HG02981 (cell line): ENCODE results near the gene RTL10.

Source experiments
- ATAC-seq: cut with Tn5 transposase; IDR thresholded peaks from one replicate; pipeline ENCODE4 v1.9.1; 2021; ENCODE audit warnings: mild to moderate bottlenecking, moderate library complexity; ENCODE audit not compliant: unreplicated experiment

RTL10 gene

DNA sequence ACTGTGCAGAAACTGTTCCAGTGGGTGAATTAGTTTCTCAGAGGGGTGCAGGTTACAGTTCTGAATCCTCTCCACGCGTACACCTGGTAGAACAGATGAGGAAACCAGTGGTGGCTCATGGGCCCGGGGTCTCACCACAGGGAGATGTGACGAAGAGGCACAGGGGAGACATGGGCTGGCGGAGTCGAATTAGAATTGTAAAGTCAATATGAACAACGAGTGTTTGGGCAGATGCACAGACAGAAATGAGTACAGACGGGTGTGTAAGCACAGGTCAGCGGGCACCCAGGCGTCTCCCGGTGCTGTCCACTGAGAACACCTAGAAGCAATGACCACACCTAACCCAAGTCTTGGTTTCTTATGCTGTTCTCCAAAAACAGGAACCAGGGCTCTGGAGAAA lies 41.8 kb downstream of the RTL10 start:
- ATAC-seq: no peak

DNA sequence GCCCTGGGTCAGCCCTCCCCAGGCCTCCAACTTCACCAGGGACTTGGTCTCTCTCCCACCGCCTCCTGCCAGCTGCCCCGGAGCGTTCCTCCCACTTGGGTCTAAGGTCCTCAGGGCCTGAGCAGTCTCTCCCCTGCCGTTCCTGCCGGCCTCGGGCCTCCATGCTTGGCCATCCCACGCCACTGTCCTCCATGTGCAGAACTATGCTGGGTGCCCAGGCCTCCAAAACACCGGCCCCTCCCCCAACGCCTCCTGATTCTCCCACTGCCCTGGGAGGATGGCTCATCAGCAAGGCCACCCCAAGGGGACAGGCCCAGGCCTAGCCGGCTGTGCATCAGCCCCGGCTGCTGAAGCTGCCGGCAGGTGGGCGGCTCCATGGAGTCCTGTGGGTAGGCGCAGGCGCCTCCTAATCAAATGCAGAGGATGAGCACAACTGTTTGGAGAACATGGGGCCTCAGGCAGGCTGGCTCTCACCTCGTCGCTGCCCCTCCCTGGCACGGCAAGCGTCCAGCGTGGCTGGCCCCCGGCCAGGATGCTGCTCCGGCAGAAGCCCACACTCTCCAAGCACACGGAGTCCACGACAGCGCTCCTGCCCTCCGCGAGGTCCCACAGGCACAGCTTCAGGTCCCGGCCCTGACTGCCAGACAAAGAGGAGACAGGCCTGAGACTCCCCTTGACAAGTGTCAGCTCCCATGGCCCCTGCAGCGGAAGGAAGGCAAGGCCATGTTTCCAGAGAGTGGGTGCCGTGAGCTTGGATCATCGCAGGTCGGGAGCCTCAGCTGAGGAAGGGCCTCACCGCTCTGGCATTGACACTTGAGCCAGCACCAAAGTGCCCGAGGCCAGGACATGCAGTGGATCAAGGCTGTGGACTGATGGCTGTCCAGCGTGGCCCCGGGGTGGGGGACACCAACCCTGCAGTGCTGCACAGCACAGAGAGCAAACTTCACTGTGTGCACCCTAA lies 42.6 kb downstream of the RTL10 start:
- ATAC-seq: no peak

DNA sequence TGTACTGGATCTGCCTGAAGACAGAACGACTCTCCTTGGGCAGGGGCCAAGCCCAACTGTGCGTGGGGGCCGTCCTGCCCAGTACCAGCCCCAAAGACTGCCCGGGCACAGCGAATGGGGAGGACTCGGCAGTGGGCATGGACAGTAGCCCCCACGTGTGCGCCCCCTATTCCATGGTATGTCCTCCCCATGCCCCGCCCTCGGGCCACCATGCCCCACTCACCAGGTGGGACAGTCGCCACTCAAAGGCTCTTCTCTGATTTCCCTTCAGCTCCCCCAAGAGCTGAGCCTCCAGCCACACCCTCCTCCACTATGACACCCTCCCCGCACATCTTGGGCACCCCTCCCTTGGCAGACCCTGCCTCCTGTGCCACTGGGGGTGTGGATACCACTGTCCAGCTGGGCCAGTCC lies 43.5 kb downstream of the RTL10 start:
- ATAC-seq: no peak

DNA sequence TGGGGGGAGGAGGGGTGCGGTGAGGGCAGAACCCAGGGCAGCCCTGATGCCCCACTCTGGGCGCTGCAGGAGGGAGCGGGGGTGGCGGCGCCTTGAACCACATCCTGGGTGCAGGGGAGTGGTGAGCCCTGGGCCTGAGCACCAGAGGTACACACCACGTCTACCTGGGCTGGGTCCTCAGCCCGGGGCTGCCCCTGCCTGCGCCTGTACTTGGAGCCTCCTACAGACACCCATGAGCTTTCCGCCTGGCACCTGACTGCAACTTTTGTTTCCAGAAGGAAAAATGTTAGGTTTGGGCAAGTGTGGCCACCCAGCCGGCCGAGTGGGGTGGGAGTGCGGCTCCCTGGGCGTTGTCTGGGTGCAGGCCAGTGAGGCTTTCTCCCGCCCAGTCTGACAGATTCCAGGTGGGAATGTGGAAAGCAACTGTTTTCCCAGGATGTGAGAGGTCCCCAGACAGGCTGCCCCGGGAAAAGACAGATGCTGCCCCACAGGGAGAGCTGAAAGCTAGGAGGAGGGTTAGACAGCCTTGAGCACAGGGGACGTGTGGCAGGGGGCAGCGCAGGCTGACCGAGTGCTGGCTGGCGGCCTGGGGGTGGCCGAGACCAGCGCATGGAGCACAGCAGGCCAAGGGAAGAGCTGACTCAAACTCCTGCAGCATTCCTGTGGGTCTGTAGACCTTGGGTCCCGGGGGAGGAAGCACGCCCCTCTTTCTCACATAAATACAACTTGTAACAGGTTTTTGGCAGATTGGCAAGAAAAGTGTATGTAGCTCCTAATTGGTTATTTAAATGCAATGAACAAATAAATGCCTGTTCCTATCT lies 44.1 kb downstream of the RTL10 start:
- no peak for ATAC-seq

DNA sequence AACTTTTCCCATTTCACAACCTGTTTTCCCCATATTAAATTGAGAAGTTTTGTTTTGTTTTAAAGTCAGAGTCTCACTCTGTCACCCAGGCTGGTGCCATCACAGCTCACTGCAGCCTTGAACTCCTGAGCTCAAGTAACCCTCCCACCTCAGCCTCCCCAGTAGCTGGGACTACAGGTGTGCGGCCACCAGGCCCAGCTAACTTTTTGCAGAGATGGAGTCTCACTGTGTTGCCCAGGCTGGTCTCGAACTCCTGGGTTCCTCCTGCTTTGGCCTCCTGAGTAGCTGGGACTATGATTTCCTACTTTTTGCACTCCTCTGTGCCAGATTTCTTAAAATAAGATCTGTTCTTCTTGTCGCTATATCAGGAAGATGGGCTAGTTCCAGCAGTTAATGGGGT lies 44.9 kb downstream of the RTL10 start:
- ATAC-seq: no peak

DNA sequence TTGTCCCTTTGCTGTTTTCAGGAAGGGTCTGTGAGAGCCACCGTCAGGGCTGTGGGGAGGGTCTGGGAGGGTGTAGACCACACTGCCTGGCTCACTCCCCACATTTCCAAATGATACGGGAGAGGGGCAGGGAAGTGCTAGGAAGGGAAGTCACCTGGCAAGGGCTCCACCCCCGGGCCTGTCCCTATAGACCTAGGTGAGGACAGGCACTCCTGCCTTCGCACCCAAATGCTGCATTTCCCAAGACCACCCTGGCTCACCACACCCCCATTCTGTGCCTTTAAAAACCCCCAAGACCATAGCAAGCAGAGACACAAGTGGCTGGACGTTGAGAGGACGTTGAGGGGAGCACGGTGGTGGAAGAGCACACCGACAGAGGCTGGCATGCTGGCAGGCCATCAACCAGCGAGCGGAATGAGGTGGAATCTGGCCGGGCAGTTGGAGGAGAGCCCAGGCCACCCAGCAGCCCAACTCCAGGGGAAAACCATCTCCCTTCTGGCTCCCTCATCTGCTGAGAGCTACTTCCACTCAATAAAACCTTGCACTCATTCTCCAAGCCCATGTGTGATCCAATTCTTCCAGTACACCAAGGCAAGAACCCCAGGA lies 45.7 kb downstream of the RTL10 start:
- ATAC-seq: no peak

DNA sequence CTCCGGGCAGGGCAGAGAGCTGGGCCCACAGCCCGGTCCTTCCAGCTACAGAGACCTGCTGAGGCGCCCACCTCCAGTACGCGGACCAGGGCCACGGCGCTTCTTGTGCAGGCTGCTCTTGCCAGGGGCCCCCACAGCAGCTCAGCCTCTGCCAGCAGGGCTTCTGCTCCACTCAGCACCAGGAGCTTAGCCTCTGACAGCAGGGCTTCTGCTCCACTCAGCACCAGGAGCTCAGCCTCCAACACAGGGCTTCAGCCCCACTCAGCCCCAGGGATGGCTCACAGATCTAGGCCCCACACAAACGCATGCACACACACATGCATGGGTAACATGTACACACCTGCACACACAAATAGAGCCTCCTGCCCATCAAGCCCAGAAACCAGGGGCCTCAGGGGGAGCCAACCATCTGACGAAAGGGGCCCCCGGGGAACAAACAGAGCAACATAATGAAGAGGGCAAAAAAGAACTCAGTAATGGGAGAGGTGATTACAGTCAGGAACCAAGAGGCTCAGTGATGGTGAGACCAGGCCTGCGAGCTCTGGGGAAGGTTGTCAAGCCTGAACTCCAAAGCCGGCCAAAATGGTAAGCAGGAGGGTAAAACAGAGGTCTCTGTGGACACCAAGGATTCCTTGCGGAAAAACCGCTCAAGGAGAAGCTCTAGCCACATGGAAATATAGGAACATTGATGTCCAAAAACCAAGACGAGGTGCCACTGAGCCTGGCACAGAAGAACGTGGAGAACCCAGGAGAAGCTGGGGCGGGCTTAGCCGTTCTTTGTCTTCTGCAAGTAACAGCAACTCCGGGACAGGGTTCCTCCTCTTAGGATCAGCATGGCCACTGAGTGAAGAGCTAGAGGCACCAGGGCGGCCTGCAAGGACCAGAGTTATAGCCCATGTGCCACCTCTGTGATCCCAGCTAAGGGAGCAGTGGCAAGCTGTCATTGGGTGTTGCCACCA lies 46.5 kb downstream of the RTL10 start:
- ATAC-seq: no peak

DNA sequence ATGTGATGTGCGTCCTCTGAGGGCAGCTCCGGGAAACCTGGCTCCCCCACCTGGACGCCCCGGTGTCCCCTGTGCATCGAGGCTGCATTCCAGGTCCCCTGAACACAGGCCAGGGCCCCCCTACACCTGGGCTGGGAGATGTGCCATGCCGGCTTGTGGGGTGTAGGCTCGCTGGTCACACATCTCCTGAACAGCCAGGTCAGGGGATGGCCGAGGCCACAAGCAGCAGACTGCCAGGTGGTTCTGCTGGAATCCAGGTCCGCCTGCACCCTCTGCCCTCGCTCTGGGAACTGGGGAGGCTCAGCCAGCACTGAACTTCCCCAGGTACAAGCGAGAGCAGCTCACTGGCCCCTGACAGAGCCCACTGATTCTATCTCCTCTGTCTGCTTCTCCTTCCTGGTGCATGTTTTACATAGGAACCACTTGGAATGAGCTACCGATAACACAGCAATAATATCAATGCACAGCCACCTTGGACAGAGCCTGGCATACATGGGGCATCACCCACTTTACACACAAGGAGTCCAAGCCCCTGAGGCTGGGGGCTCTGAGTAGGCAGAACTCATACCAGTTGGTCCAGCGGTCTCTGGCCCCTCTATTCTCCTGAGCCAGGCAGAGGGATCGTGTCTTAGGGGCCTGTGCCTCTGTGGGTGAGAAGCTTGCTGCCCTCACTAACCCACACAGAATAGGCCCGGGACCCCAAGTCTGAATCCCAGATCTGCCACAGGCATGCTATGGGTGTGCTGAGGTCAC lies 47.3 kb downstream of the RTL10 start:
- no peak for ATAC-seq

DNA sequence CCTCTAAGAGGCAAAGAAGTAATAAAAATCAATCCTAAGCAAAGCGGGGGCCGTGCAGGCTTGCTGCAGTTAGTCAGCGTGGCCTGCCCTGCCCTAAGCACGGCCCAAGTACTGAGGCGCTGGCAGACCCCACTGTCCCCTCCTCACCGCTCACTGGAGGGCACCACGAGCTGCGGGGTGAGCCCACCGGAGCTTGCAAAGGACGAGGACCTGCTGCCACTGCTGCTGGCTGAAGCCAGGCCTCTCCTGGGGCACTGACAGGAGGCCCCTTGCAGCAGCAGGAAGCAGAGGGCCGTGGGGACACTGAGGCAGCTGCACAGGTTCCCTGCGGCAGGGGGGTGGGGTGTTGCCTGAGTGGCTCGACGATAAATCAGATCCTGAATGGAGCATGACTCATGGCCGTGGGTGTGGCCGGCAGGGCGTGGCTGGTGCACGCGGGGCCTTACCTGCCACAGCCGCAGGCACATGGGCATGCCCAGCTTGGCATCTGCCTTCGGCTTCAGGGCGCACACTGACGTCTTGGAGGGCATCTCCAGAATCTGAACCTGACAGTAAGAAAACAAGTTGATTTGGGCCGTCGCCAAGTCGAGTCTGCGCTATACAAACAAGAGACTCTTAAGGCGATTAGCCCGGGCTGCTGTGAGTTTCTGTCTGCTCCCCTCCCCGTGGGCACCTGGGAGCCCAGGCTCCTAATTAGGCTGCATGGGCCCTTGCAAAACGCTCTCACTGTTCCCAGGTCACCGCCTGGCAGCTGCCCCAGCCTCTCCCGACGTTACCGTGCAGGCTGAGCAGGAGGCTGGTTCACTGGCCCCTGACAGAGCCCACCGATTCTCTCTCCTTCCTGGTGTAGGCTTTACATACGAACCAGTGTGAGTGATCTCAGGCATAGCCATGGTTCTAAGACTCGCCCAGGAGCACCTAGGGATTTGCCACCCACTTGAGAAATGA lies 48.2 kb downstream of the RTL10 start:
- no peak for ATAC-seq

DNA sequence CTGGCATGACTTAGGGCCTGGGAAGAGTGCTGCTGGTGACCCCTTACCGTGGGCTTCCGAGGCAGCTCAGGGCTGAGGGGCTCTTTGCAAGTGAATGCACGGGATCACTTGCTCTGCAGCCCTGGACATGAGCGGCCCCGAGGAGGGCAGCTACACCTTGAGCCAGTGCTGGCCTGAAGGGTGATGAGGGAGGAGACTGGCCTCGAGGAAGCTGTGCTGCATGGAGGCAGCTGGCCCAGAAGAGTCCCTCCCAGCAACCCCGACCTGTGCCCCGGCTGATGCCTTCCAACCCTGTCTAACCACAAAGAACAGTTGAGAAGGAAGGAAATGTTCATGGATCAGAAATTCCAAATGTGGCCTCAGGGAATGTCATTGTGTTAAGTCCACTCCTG lies 48.9 kb downstream of the RTL10 start:
- no peak for ATAC-seq
